Calu3 (cell line): ENCODE data around the gene DENND5A. TPM values are rescaled to one million over a fixed set of nuclear protein-coding genes. Genes with fewer than 3 reads are reported as not detected.

Source experiments
- BruUV-seq: library from RNA; stranded (reverse); fragments of 400-500 nt; replicated peaks from 2 replicates; lab custom pipeline; 2021; lab: Mats Ljungman, UMichigan
- CTCF ChIA-PET: fragments of 300-600 bp; sonication (Branson Sonifier 250); formaldehyde crosslinking; loops from one replicate; lab custom pipeline; 2022; ENCODE audit warnings: antibody characterized with exemption; lab: Charles Lee
- DNase-seq: peaks from one replicate; pipeline ENCODE4 v3.0.0; 2022
- H3K27ac Mint-ChIP-seq: one replicate; pipeline ENCODE4 v1.8.0; 2022; ENCODE audit warnings: mixed read lengths; ENCODE audit not compliant: unreplicated experiment
- H3K27me3 Mint-ChIP-seq: one replicate; pipeline ENCODE4 v1.8.0; 2022; ENCODE audit warnings: mixed read lengths; ENCODE audit not compliant: unreplicated experiment
- H3K36me3 Mint-ChIP-seq: one replicate; pipeline ENCODE4 v1.8.0; 2022; ENCODE audit warnings: mild to moderate bottlenecking, moderate library complexity, mixed read lengths; ENCODE audit not compliant: insufficient read depth, unreplicated experiment
- H3K4me1 Mint-ChIP-seq: one replicate; pipeline ENCODE4 v1.8.0; 2022; ENCODE audit warnings: mild to moderate bottlenecking, low read depth, mixed read lengths; ENCODE audit not compliant: unreplicated experiment
- H3K4me3 Mint-ChIP-seq: one replicate; pipeline ENCODE4 v1.8.0; 2022; ENCODE audit warnings: mild to moderate bottlenecking, low read depth, moderate library complexity, mixed read lengths; ENCODE audit not compliant: unreplicated experiment
- H3K9me3 Mint-ChIP-seq: one replicate; pipeline ENCODE4 v1.8.0; 2022; ENCODE audit warnings: low read depth, mixed read lengths; ENCODE audit not compliant: unreplicated experiment
- intact Hi-C: fragments of 100-400 bp; cut with micrococcal nuclease; formaldehyde crosslinking; loops from one replicate; pipeline ENCODE4 v1.10.0; 2022; ENCODE audit not compliant: unreplicated experiment
- total RNA-seq: library from RNA; stranded (reverse); gene quantifications from 2 replicates; pipeline ENCODE4 v1.2.3, GENCODE V29; 2022
- TF ChIP-seq, protein P1 (sequence below): fragments of 200-600 bp; IDR thresholded peaks from one replicate; pipeline ENCODE4 v1.8.0; 2022; ENCODE audit warnings: antibody characterized with exemption; ENCODE audit not compliant: unreplicated experiment

Gene DENND5A
- total RNA-seq, 1 experiment from 2014 or later: 40.0 TPM

GRCh38 chr11:9141186-9141585 is 124.0 kb downstream of the DENND5A start:
- peaks cover 4% of the 10 kb centered on the region for H3K36me3 Mint-ChIP-seq
- no TSS peak for BruUV-seq

GRCh38 chr11:9139628-9140357 is 125.4 kb downstream of the DENND5A start:
- peaks cover 34% of the 10 kb centered on the region for H3K4me1 Mint-ChIP-seq

More at GRCh38 chr11:9141186-9141585, 124.0 kb downstream of the DENND5A start:
- intact Hi-C loops: no loop called here
- Mint-ChIP-seq H3K4me1 (peaks cover 34% of the 10 kb centered on the region), H3K4me3 (no peak overlapping the region), H3K27me3 (no peaks in the 10 kb centered on the region), H3K9me3 (no peaks in the 10 kb centered on the region), H3K27ac (no peak overlapping the region)
- no peak for DNase-seq
- CTCF ChIA-PET: interaction anchor here (1.5 kb wide), 1 partner anchor 365 kb away, joined by 3 read pairs; no protein-coding TSS in a partner anchor
- TF ChIP-seq, protein P1, sequence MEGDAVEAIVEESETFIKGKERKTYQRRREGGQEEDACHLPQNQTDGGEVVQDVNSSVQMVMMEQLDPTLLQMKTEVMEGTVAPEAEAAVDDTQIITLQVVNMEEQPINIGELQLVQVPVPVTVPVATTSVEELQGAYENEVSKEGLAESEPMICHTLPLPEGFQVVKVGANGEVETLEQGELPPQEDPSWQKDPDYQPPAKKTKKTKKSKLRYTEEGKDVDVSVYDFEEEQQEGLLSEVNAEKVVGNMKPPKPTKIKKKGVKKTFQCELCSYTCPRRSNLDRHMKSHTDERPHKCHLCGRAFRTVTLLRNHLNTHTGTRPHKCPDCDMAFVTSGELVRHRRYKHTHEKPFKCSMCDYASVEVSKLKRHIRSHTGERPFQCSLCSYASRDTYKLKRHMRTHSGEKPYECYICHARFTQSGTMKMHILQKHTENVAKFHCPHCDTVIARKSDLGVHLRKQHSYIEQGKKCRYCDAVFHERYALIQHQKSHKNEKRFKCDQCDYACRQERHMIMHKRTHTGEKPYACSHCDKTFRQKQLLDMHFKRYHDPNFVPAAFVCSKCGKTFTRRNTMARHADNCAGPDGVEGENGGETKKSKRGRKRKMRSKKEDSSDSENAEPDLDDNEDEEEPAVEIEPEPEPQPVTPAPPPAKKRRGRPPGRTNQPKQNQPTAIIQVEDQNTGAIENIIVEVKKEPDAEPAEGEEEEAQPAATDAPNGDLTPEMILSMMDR: no peak

GRCh38 chr11:9138612-9139579 is 126.3 kb downstream of the DENND5A start:
- peak; percentile 63 for DNase-seq
- peaks cover 9% of the 10 kb centered on the region for H3K36me3 Mint-ChIP-seq
- CTCF ChIA-PET: interaction anchor here (0.8 to 2.2 kb wide), 4 partner anchors 12 to 124 kb away, joined by 3 to 62 read pairs (median 3); no protein-coding TSS in a partner anchor
- no peaks in the 10 kb centered on the region for H3K27me3 Mint-ChIP-seq
- intact Hi-C loops: no loop called here
- TF ChIP-seq, protein P1: no peak
- H3K4me1 Mint-ChIP-seq: peaks cover 34% of the 10 kb centered on the region
- no peaks in the 10 kb centered on the region for H3K9me3 Mint-ChIP-seq
- no peak overlapping the region for H3K27ac Mint-ChIP-seq
- H3K4me3 Mint-ChIP-seq: no peak overlapping the region
- no TSS peak for BruUV-seq

More at GRCh38 chr11:9139628-9140357, 125.4 kb downstream of the DENND5A start:
- intact Hi-C loops: no loop called here
- no TSS peak for BruUV-seq
- peaks cover 4% of the 10 kb centered on the region for H3K36me3 Mint-ChIP-seq
- H3K4me3 Mint-ChIP-seq: no peak overlapping the region
- TF ChIP-seq, protein P1: no peak
- DNase-seq: no peak
- H3K27me3 Mint-ChIP-seq: no peaks in the 10 kb centered on the region
- H3K9me3 Mint-ChIP-seq: no peaks in the 10 kb centered on the region
- CTCF ChIA-PET: interaction anchor here (0.8 to 1.5 kb wide), 3 partner anchors 11 to 366 kb away, joined by 3 read pairs; no protein-coding TSS in a partner anchor
- no peak overlapping the region for H3K27ac Mint-ChIP-seq

GRCh38 chr11:9138133-9138453 is 127.1 kb downstream of the DENND5A start:
- Mint-ChIP-seq H3K9me3 (no peaks in the 10 kb centered on the region), H3K36me3 (peaks cover 9% of the 10 kb centered on the region), H3K4me3 (no peak overlapping the region), H3K27ac (peak overlapping the region; percentile 8), H3K4me1 (peaks cover 34% of the 10 kb centered on the region), H3K27me3 (no peaks in the 10 kb centered on the region)
- TF ChIP-seq, protein P1: no peak
- BruUV-seq: no TSS peak
- intact Hi-C loops: no loop called here
- CTCF ChIA-PET: interaction anchor here (0.6 to 2.2 kb wide), 13 partner anchors 9 to 223 kb away, joined by 3 to 62 read pairs (median 4); partner anchors contain the start of gene TMEM9B
- no peak for DNase-seq
